Fibroblast of the conjunctiva (primary cell): Measurements from ENCODE around the gene PEX5L.
"Not testable (repeated sequence)": the region's sequence is repeated elsewhere in the genome, so short reads cannot be mapped to it uniquely, and the experiment has no call there.

ENCODE experiments used
- DNase-seq: peaks from one replicate; pipeline ENCODE4 v3.0.0-alpha.2; 2010; ENCODE audit warnings: low read depth

PEX5L gene

GRCh38 chr3:180008318-180008717, 28.4 kb downstream of the PEX5L start:
- DNase-seq, result not testable (repeated sequence)

- DNase-seq, result no peak
Measured at GRCh38 chr3:180004542-180004941, 32.2 kb downstream of the PEX5L start.

- DNase-seq, result no peak
Measured at GRCh38 chr3:180002006-180002405, 34.7 kb downstream of the PEX5L start.

GRCh38 chr3:180000500-180000899, 36.2 kb downstream of the PEX5L start:
- no peak for DNase-seq

- DNase-seq, result no peak
Measured at GRCh38 chr3:179995406-179995805, 41.3 kb downstream of the PEX5L start.

- DNase-seq, result no peak
Measured at GRCh38 chr3:179991883-179992282, 44.9 kb downstream of the PEX5L start.

GRCh38 chr3:179991104-179991503, 45.6 kb downstream of the PEX5L start:
- DNase-seq, result no peak

GRCh38 chr3:179981646-179982045, 55.1 kb downstream of the PEX5L start:
- DNase-seq, result no peak

GRCh38 chr3:179977356-179977755, 59.4 kb downstream of the PEX5L start:
- no peak for DNase-seq

- no peak for DNase-seq
Measured at GRCh38 chr3:179973931-179974361, 62.8 kb downstream of the PEX5L start.

GRCh38 chr3:179972881-179973423, 63.8 kb downstream of the PEX5L start:
- DNase-seq, result no peak

GRCh38 chr3:179971280-179971679, 65.5 kb downstream of the PEX5L start:
- no peak for DNase-seq

- no peak for DNase-seq
Measured at GRCh38 chr3:179970746-179971145, 66.0 kb downstream of the PEX5L start.

GRCh38 chr3:179969525-179969924, 67.2 kb downstream of the PEX5L start:
- peak; percentile 18 for DNase-seq

GRCh38 chr3:179967622-179968021, 69.1 kb downstream of the PEX5L start:
- DNase-seq, result no peak

- no peak for DNase-seq
Measured at GRCh38 chr3:179964890-179965289, 71.8 kb downstream of the PEX5L start.

- DNase-seq, result no peak
Measured at GRCh38 chr3:179962629-179963387, 73.9 kb downstream of the PEX5L start.

GRCh38 chr3:179961703-179962078, 75.0 kb downstream of the PEX5L start:
- DNase-seq, result no peak

GRCh38 chr3:179961071-179961702, 75.5 kb downstream of the PEX5L start:
- DNase-seq, result no peak

- DNase-seq, result no peak
Measured at GRCh38 chr3:179958759-179959158, 78.0 kb downstream of the PEX5L start.

- no peak for DNase-seq
Measured at GRCh38 chr3:179958143-179958542, 78.6 kb downstream of the PEX5L start.

- no peak for DNase-seq
Measured at GRCh38 chr3:179957264-179957845, 79.4 kb downstream of the PEX5L start.

- no peak for DNase-seq
Measured at GRCh38 chr3:179956416-179956830, 80.3 kb downstream of the PEX5L start.
